H9 (cell line): Measurements from ENCODE around the gene VWA8. TPM values are rescaled to one million over a fixed set of nuclear protein-coding genes. Genes with fewer than 3 reads are reported as not detected.
A peak's percentile ranks its signal among the peaks of the same experiment; 100 is the strongest.

ENCODE experiments used
- DNase-seq: peaks from one replicate; pipeline ENCODE4 v3.0.0-alpha.2; 2017
- H2AFZ ChIP-seq: one replicate; pipeline ENCODE4 v1.6.1; 2013; ENCODE audit warnings: mild to moderate bottlenecking, low read length, control low read depth, moderate library complexity
- H2AK5ac ChIP-seq: 2 replicates; pipeline ENCODE4 v1.6.1; 2013; ENCODE audit warnings: low read length, control low read depth, mixed read lengths; ENCODE audit not compliant: insufficient read length
- H2BK120ac ChIP-seq: one replicate; pipeline ENCODE4 v1.6.1; 2013; ENCODE audit warnings: low read depth, mild to moderate bottlenecking, low read length, control low read depth, inconsistent platforms; ENCODE audit not compliant: poor library complexity, severe bottlenecking
- H2BK12ac ChIP-seq: 2 replicates; pipeline ENCODE4 v1.6.1; 2013; ENCODE audit warnings: low read length, control low read depth, mixed read lengths, low read depth; ENCODE audit not compliant: insufficient read length
- H2BK15ac ChIP-seq: 2 replicates; pipeline ENCODE4 v1.6.1; 2013; ENCODE audit warnings: low read depth, low read length, control low read depth
- H2BK20ac ChIP-seq: one replicate; pipeline ENCODE4 v1.6.1; 2013; ENCODE audit warnings: low read depth, mild to moderate bottlenecking, low read length, control low read depth, inconsistent platforms; ENCODE audit not compliant: poor library complexity, severe bottlenecking
- H2BK5ac ChIP-seq: 2 replicates; pipeline ENCODE4 v1.6.1; 2013; ENCODE audit warnings: low read length, control low read depth, mixed read lengths; ENCODE audit not compliant: insufficient read length
- H3K14ac ChIP-seq: 2 replicates; pipeline ENCODE4 v1.6.1; 2013; ENCODE audit warnings: low read length, control low read depth; ENCODE audit not compliant: insufficient read depth
- H3K18ac ChIP-seq: 2 replicates; pipeline ENCODE4 v1.6.1; 2013; ENCODE audit warnings: low read depth, mild to moderate bottlenecking, mixed read lengths, low read length, control low read depth; ENCODE audit not compliant: insufficient read length
- H3K23ac ChIP-seq: 2 replicates; pipeline ENCODE4 v1.6.1; 2013; ENCODE audit warnings: low read length, control low read depth, mixed read lengths, low read depth; ENCODE audit not compliant: insufficient read length
- H3K23me2 ChIP-seq: 2 replicates; pipeline ENCODE4 v1.6.1; 2013; ENCODE audit warnings: low read depth, mild to moderate bottlenecking, mixed read lengths, low read length, control low read depth; ENCODE audit not compliant: insufficient read length, poor library complexity, severe bottlenecking
- H3K27ac ChIP-seq: 2 replicates; pipeline ENCODE4 v1.5.1; 2013; ENCODE audit warnings: low read length, control low read depth, mixed read lengths, low read depth; ENCODE audit not compliant: insufficient read length
- H3K27me3 ChIP-seq: 2 replicates; pipeline ENCODE4 v1.6.1; 2013; ENCODE audit warnings: low read length, control low read depth, inconsistent platforms; ENCODE audit not compliant: insufficient read depth
- H3K4ac ChIP-seq: 2 replicates; pipeline ENCODE4 v1.6.1; 2013; ENCODE audit warnings: low read depth, mild to moderate bottlenecking, control low read depth, inconsistent platforms, low read length, moderate library complexity
- H3K4me1 ChIP-seq: 2 replicates; pipeline ENCODE4 v1.6.1; 2013; ENCODE audit warnings: low read length, control low read depth, inconsistent platforms; ENCODE audit not compliant: insufficient read depth
- H3K4me2 ChIP-seq: 2 replicates; pipeline ENCODE4 v1.6.1; 2013; ENCODE audit warnings: low read length, control low read depth, mixed read lengths; ENCODE audit not compliant: insufficient read length, insufficient read depth
- H3K56ac ChIP-seq: 2 replicates; pipeline ENCODE4 v1.6.1; 2013; ENCODE audit warnings: low read depth, mild to moderate bottlenecking, mixed read lengths, low read length, control low read depth; ENCODE audit not compliant: insufficient read length
- H3K79me1 ChIP-seq: 2 replicates; pipeline ENCODE4 v1.6.1; 2013; ENCODE audit warnings: low read depth, mild to moderate bottlenecking, moderate library complexity, low read length, control low read depth, inconsistent platforms; ENCODE audit not compliant: insufficient read depth, poor library complexity, severe bottlenecking
- H3K79me2 ChIP-seq: 2 replicates; pipeline ENCODE4 v1.6.1; 2013; ENCODE audit warnings: low read length, control low read depth, inconsistent platforms; ENCODE audit not compliant: insufficient read depth
- H3K9ac ChIP-seq: 2 replicates; pipeline ENCODE4 v1.6.1; 2013; ENCODE audit warnings: low read length, control low read depth, mixed read lengths; ENCODE audit not compliant: insufficient read length; ENCODE audit errors: extremely low read depth
- H3K9me3 ChIP-seq: one replicate; pipeline ENCODE4 v1.6.1; 2013; ENCODE audit warnings: low read depth, low read length, inconsistent platforms; ENCODE audit not compliant: control insufficient read depth
- H3T11ph ChIP-seq: one replicate; pipeline ENCODE4 v1.6.1; 2013; ENCODE audit warnings: mild to moderate bottlenecking, low read length, control low read depth, inconsistent platforms
- H4K20me1 ChIP-seq: one replicate; pipeline ENCODE4 v1.6.1; 2013; ENCODE audit not compliant: control insufficient read depth, insufficient read length, insufficient read depth
- H4K5ac ChIP-seq: 2 replicates; pipeline ENCODE4 v1.6.1; 2013; ENCODE audit warnings: low read depth, mild to moderate bottlenecking, mixed read lengths, low read length, control low read depth; ENCODE audit not compliant: insufficient read length
- H4K8ac ChIP-seq: replicated peaks from 2 replicates; pipeline ENCODE4 v1.6.1; 2013; ENCODE audit warnings: low read length, control low read depth, mixed read lengths, low read depth; ENCODE audit not compliant: insufficient read length
- H4K91ac ChIP-seq: 2 replicates; pipeline ENCODE4 v1.6.1; 2013; ENCODE audit warnings: low read depth, mild to moderate bottlenecking, moderate library complexity, mixed read lengths, low read length, control low read depth; ENCODE audit not compliant: insufficient read length
- H3K27ac Mint-ChIP-seq, 3 experiments: 2 replicates in 2 of 3; 3 replicates in 1 of 3; pipeline ENCODE4 v1.8.0; 2020 to 2021; ENCODE audit warnings: mixed read lengths in 3 of 3, mild to moderate bottlenecking in 1 of 3, moderate library complexity in 1 of 3
- H3K27me3 Mint-ChIP-seq: 2 replicates; pipeline ENCODE4 v1.8.0; 2021; ENCODE audit warnings: low read depth, mild to moderate bottlenecking, moderate library complexity, mixed read lengths
- H3K36me3 Mint-ChIP-seq, 3 experiments: 2 replicates in 2 of 3; 3 replicates in 1 of 3; pipeline ENCODE4 v1.8.0; 2020 to 2021; ENCODE audit warnings: low read depth in 3 of 3, mixed read lengths in 3 of 3; ENCODE audit not compliant: insufficient read depth in 1 of 3
- H3K4me1 Mint-ChIP-seq, 2 experiments: 2 replicates each; pipeline ENCODE4 v1.8.0; 2020; ENCODE audit warnings: mixed read lengths in 2 of 2
- H3K4me3 Mint-ChIP-seq, 2 experiments: 2 replicates in 1 of 2; 3 replicates in 1 of 2; pipeline ENCODE4 v1.8.0; 2020 to 2021; ENCODE audit warnings: mild to moderate bottlenecking in 2 of 2, mixed read lengths in 2 of 2, moderate library complexity in 1 of 2
- H3K9me3 Mint-ChIP-seq, 2 experiments: 2 replicates in 1 of 2; 3 replicates in 1 of 2; pipeline ENCODE4 v1.8.0; 2020; ENCODE audit warnings: mild to moderate bottlenecking in 2 of 2, mixed read lengths in 2 of 2, moderate library complexity in 1 of 2
- CTCF ChIP-seq: fragments of 200-600 bp; sonication (generic); conservative IDR thresholded peaks from 3 replicates; pipeline ENCODE4 v1.8.0; 2021; ENCODE audit warnings: antibody characterized with exemption, mild to moderate bottlenecking
- WGBS: extraction: QIAGEN DNeasy Blood & Tissue Kit; methylation state at CpG from one replicate; pipeline ENCODE4 v1.1.7; 2013; ENCODE audit warnings: missing lambda C conversion rate, low lambda C conversion rate, mixed read lengths; ENCODE audit not compliant: insufficient read length; ENCODE audit errors: extremely low coverage; 5-methylcytosine and 5-hydroxymethylcytosine counted together
- total RNA-seq: library from RNA; stranded (reverse); gene quantifications from 2 replicates; pipeline ENCODE4 v1.2.1, GENCODE V29; 2021

VWA8 gene
- total RNA-seq, 1 experiment from 2014 or later, result 17.4 TPM

- Histone ChIP-seq H2BK20ac (no peak overlapping the region), H3T11ph (no peak overlapping the region), H3K4me1 (no peaks in the 10 kb centered on the region), H3K27me3 (no peaks in the 10 kb centered on the region), H4K8ac (no peak overlapping the region), H2BK120ac (no peak overlapping the region), H3K18ac (no peak overlapping the region), H3K14ac (no peak overlapping the region), H3K9ac (no peak overlapping the region), H3K9me3 (no peaks in the 10 kb centered on the region), H4K5ac (no peak overlapping the region), H3K79me2 (no peaks in the 10 kb centered on the region), H4K20me1 (no peaks in the 10 kb centered on the region), H2BK15ac (no peak overlapping the region), H2BK5ac (no peak overlapping the region), H2BK12ac (no peak overlapping the region), H4K91ac (no peak overlapping the region), H2AK5ac (no peak overlapping the region), H3K79me1 (no peaks in the 10 kb centered on the region), H2AFZ (no peak overlapping the region), H3K56ac (no peak overlapping the region), H3K27ac (no peak overlapping the region), H3K4ac (no peak overlapping the region), H3K23ac (no peak overlapping the region), H3K23me2 (no peaks in the 10 kb centered on the region), H3K4me2 (no peak overlapping the region)
- peak overlapping the region in 1 of 3 experiments; percentile 42; a peak in 3 of 7 replicates for H3K27ac Mint-ChIP-seq
- TF ChIP-seq CTCF, result no peak
- no peak for DNase-seq
- H3K27me3 Mint-ChIP-seq, result no peaks in the 10 kb centered on the region
- no peak overlapping the region for H3K4me3 Mint-ChIP-seq
- H3K36me3 Mint-ChIP-seq, result peaks cover 0 to 10% (median 0%) of the 10 kb centered on the region in 3 experiments; a peak in 4 of 7 replicates
- no peaks in the 10 kb centered on the region for H3K9me3 Mint-ChIP-seq
- H3K4me1 Mint-ChIP-seq, result peaks cover 0 to 4% of the 10 kb centered on the region in 2 experiments; a peak in 1 of 4 replicates
- WGBS, result no CpG with 5 or more reads among the region's 1 CpG
These were observed 347.4 kb downstream of the VWA8 start for GRCh38 chr13:41613471-41613870.
